ENCODE results near the gene STMN3.

Gene STMN3

GRCh38 chr20:63694584-63695423 is 41.6 kb upstream of the STMN3 start:
- Histone ChIP-seq H3K36me3 (ENCODE audit: insufficient read depth) (no peaks in the 10 kb centered on the region), H3K9ac (no peak overlapping the region), H3K4me1 (ENCODE audit: low read depth, poor library complexity, severe bottlenecking) (no peaks in the 10 kb centered on the region), H3K27me3 (ENCODE audit: insufficient read depth, low read depth) (no peaks in the 10 kb centered on the region; the same call in 1 of the 2 replicates), H3K4me2 (no peak overlapping the region), H3K79me2 (ENCODE audit: insufficient read depth, low read depth) (no peaks in the 10 kb centered on the region), H3K4me3 (IDR thresholded peaks at IDR 0.05; ENCODE audit: insufficient read depth, low read depth, low read length) (no peak overlapping the region), H3K27ac (no peak overlapping the region), H2AFZ (ENCODE audit: low read depth) (no peak overlapping the region), H4K20me1 (ENCODE audit: insufficient read depth) (no peaks in the 10 kb centered on the region)
- TF ChIP-seq, protein P1, sequence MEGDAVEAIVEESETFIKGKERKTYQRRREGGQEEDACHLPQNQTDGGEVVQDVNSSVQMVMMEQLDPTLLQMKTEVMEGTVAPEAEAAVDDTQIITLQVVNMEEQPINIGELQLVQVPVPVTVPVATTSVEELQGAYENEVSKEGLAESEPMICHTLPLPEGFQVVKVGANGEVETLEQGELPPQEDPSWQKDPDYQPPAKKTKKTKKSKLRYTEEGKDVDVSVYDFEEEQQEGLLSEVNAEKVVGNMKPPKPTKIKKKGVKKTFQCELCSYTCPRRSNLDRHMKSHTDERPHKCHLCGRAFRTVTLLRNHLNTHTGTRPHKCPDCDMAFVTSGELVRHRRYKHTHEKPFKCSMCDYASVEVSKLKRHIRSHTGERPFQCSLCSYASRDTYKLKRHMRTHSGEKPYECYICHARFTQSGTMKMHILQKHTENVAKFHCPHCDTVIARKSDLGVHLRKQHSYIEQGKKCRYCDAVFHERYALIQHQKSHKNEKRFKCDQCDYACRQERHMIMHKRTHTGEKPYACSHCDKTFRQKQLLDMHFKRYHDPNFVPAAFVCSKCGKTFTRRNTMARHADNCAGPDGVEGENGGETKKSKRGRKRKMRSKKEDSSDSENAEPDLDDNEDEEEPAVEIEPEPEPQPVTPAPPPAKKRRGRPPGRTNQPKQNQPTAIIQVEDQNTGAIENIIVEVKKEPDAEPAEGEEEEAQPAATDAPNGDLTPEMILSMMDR (conservative IDR thresholded peaks at IDR 0.05; ENCODE audit: low read depth, low read length): no peak

GRCh38 chr20:63693733-63694583 is 40.7 kb upstream of the STMN3 start:
- no peak overlapping the region for H3K27ac ChIP-seq
- no peak overlapping the region for H3K4me2 ChIP-seq
- H3K4me3 ChIP-seq (IDR thresholded peaks at IDR 0.05; ENCODE audit: insufficient read depth, low read depth, low read length): no peak overlapping the region
- no peak overlapping the region for H3K9ac ChIP-seq
- H3K79me2 ChIP-seq (ENCODE audit: insufficient read depth, low read depth): no peaks in the 10 kb centered on the region
- no peak overlapping the region for H2AFZ ChIP-seq (ENCODE audit: low read depth)
- no peaks in the 10 kb centered on the region for H3K4me1 ChIP-seq (ENCODE audit: low read depth, poor library complexity, severe bottlenecking)
- H3K36me3 ChIP-seq (ENCODE audit: insufficient read depth): no peaks in the 10 kb centered on the region
- H4K20me1 ChIP-seq (ENCODE audit: insufficient read depth): no peaks in the 10 kb centered on the region
- TF ChIP-seq, protein P1 (conservative IDR thresholded peaks at IDR 0.05; ENCODE audit: low read depth, low read length): no peak
- no peaks in the 10 kb centered on the region; the same call in 1 of the 2 replicates for H3K27me3 ChIP-seq (ENCODE audit: insufficient read depth, low read depth)

DNA sequence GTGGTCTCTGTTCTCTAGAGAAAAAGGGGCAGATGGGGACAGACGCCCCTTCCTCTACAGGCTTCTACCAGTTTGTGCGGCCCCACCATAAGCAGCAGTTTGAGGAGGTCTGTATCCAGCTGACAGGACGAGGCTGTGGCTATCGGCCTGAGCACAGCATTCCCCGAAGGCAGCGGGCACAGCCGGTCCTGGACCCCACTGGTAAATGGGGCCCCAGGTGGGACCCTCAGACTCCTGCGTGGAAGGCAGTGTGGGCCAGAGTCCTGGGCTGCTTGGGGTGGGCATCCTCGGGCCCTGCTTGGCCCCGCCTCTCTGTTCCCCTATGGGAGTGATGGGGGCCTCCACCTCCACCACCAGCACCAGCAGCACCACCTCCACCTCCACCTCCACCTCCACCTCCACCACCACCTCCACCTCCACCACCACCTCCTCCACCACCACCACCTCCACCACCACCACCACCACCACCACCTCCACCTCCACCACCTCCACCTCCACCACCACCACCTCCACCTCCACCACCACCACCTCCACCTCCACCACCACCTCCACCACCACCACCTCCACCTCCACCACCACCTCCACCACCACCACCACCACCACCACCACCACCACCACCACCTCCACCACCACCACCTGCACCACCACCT is 40.0 kb upstream of the STMN3 start:
- no peaks in the 10 kb centered on the region for H3K36me3 ChIP-seq (ENCODE audit: insufficient read depth)
- H3K4me2 ChIP-seq: no peak overlapping the region
- no peaks in the 10 kb centered on the region for H3K79me2 ChIP-seq (ENCODE audit: insufficient read depth, low read depth)
- H3K27ac ChIP-seq: no peak overlapping the region
- no peak overlapping the region for H3K4me3 ChIP-seq (IDR thresholded peaks at IDR 0.05; ENCODE audit: insufficient read depth, low read depth, low read length)
- no peaks in the 10 kb centered on the region; the same call in 1 of the 2 replicates for H3K27me3 ChIP-seq (ENCODE audit: insufficient read depth, low read depth)
- TF ChIP-seq, protein P1 (conservative IDR thresholded peaks at IDR 0.05; ENCODE audit: low read depth, low read length): no peak
- no peak overlapping the region for H3K9ac ChIP-seq
- H4K20me1 ChIP-seq (ENCODE audit: insufficient read depth): no peaks in the 10 kb centered on the region
- H3K4me1 ChIP-seq (ENCODE audit: low read depth, poor library complexity, severe bottlenecking): no peaks in the 10 kb centered on the region
- no peak overlapping the region for H2AFZ ChIP-seq (ENCODE audit: low read depth)

DNA sequence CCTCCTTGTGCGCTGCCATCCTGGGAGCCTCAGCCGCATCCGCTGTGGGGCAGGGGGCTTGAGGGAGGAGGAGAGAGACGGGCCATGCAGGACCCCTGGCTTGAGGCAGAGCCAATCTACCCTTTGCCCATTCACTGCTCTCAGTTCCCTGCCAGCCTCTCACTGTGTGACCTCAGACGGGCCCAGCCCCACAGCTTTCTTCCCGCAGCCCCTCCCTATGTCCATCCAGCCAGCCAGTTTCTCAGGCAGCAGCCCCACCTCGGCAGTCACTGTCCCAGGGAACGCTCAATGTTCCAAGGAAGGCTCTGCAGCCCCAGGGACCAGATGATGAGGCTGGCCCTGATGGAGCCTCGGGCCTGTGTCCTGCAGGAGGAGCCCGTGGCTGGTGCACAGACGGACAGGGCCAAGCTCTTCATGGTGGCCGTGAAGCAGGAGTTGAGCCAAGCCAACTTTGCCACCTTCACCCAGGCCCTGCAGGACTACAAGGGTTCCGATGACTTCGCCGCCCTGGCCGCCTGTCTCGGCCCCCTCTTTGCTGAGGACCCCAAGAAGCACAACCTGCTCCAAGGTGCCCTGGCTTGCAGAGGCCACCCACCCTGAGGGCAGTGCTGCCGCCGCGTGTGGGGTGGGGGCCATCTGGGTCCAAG is 39.3 kb upstream of the STMN3 start:
- Histone ChIP-seq H3K27ac (no peak overlapping the region), H4K20me1 (ENCODE audit: insufficient read depth) (no peaks in the 10 kb centered on the region), H3K79me2 (ENCODE audit: insufficient read depth, low read depth) (no peaks in the 10 kb centered on the region), H3K4me1 (ENCODE audit: low read depth, poor library complexity, severe bottlenecking) (no peaks in the 10 kb centered on the region), H3K9ac (no peak overlapping the region), H3K36me3 (ENCODE audit: insufficient read depth) (no peaks in the 10 kb centered on the region), H3K27me3 (ENCODE audit: insufficient read depth, low read depth) (no peaks in the 10 kb centered on the region; the same call in 1 of the 2 replicates), H2AFZ (ENCODE audit: low read depth) (no peak overlapping the region), H3K4me3 (IDR thresholded peaks at IDR 0.05; ENCODE audit: insufficient read depth, low read depth, low read length) (no peak overlapping the region), H3K4me2 (no peak overlapping the region)
- TF ChIP-seq, protein P1 (conservative IDR thresholded peaks at IDR 0.05; ENCODE audit: low read depth, low read length): no peak
